ENCODE measurements around the gene ACTL6A.

- TF ChIP-seq CTCF (conservative IDR thresholded peaks at IDR 0.05; ENCODE audit: low read depth, low read length) = no peak
- no peak for TF ChIP-seq POLR2A (IDR thresholded peaks at IDR 0.05; ENCODE audit: low read depth, low read length)
- TF ChIP-seq CHD1 (IDR thresholded peaks at IDR 0.05; ENCODE audit: low read depth, low read length) = no peak
- TF ChIP-seq SMC3 (IDR thresholded peaks at IDR 0.05; ENCODE audit: low read depth, low read length) = no peak
- TF ChIP-seq CEBPB (IDR thresholded peaks at IDR 0.05; ENCODE audit: low read depth, low read length) = no peak
- TF ChIP-seq FOS (IDR thresholded peaks at IDR 0.05; ENCODE audit: low read depth, low read length) = no peak
- TF ChIP-seq RCOR1 (IDR thresholded peaks at IDR 0.05; ENCODE audit: insufficient replicate concordance, low read length) = no peak
- TF ChIP-seq BHLHE40 (IDR thresholded peaks at IDR 0.05; ENCODE audit: low read depth, low read length) = no peak
- TF ChIP-seq MXI1 (IDR thresholded peaks at IDR 0.05; ENCODE audit: borderline replicate concordance, low read depth, low read length) = no peak
- TF ChIP-seq RFX5 (IDR thresholded peaks at IDR 0.05; ENCODE audit: low read depth, low read length) = no peak
- TF ChIP-seq NFE2L2 (IDR thresholded peaks at IDR 0.05; ENCODE audit: low read depth, low read length) = no peak
- TF ChIP-seq RAD21 (IDR thresholded peaks at IDR 0.05; ENCODE audit: low read length) = no peak
- TF ChIP-seq USF2 (IDR thresholded peaks at IDR 0.05; ENCODE audit: low read depth, low read length) = no peak
These were observed 15.9 kb upstream of the ACTL6A start for GRCh38 chr3:179546814-179547241.

All from IMR-90 (cell line).